A673 (cell line): ENCODE data around the gene IVNS1ABP. TPM values are rescaled to one million over a fixed set of nuclear protein-coding genes. Genes with fewer than 3 reads are reported as not detected.
A peak's percentile ranks its signal among the peaks of the same experiment; 100 is the strongest.

ENCODE experiments used
- BruUV-seq: library from RNA; stranded (reverse); fragments of 400-500 nt; replicated peaks from 2 replicates; lab custom pipeline; 2021; lab: Mats Ljungman, UMichigan
- CTCF ChIA-PET: fragments of 300-600 bp; sonication (Branson Sonifier 250); formaldehyde crosslinking; loops from one replicate; lab custom pipeline; 2022; ENCODE audit warnings: antibody characterized with exemption; lab: Charles Lee
- POLR2A ChIA-PET: fragments of 300-600 bp; sonication (Branson Sonifier 250); formaldehyde crosslinking; loops from one replicate; lab custom pipeline; 2022; ENCODE audit warnings: antibody characterized with exemption; ENCODE audit not compliant: low non-redundant PET; lab: Charles Lee
- DNase-seq: peaks from one replicate; pipeline ENCODE4 v3.0.0-alpha.2; 2015; ENCODE audit warnings: low spot score
- H3K27ac ChIP-seq: fragments of 200-600 bp; sonication (generic); 2 replicates; pipeline ENCODE4 v1.5.1; 2016; ENCODE audit warnings: mixed run types, low read depth, mild to moderate bottlenecking, mixed read lengths, antibody characterized with exemption, low read length; ENCODE audit not compliant: poor library complexity, severe bottlenecking
- H3K27me3 ChIP-seq: fragments of 200-600 bp; sonication (generic); replicated peaks from 2 replicates; pipeline ENCODE4 v1.6.1; 2017; ENCODE audit warnings: mixed run types, low read depth, mild to moderate bottlenecking, mixed read lengths, antibody characterized with exemption, low read length; ENCODE audit not compliant: insufficient read depth, poor library complexity
- H3K36me3 ChIP-seq: fragments of 200-600 bp; sonication (generic); 2 replicates; pipeline ENCODE4 v1.6.1; 2016; ENCODE audit warnings: mixed run types, mild to moderate bottlenecking, mixed read lengths, antibody characterized with exemption, low read length; ENCODE audit not compliant: insufficient read depth, poor library complexity, severe bottlenecking
- H3K4me1 ChIP-seq: fragments of 200-600 bp; sonication (generic); 2 replicates; pipeline ENCODE4 v1.6.1; 2017; ENCODE audit warnings: mixed run types, mild to moderate bottlenecking, mixed read lengths, antibody characterized with exemption, low read length; ENCODE audit not compliant: insufficient read depth, poor library complexity, severe bottlenecking
- H3K4me3 ChIP-seq: fragments of 200-600 bp; sonication (generic); 2 replicates; pipeline ENCODE4 v1.5.1; 2016; ENCODE audit warnings: low read depth, mixed run types, mild to moderate bottlenecking, mixed read lengths, low read length; ENCODE audit not compliant: poor library complexity, severe bottlenecking
- H3K9me3 ChIP-seq: fragments of 200-600 bp; sonication (generic); 2 replicates; pipeline ENCODE4 v1.6.1; 2016; ENCODE audit warnings: mixed run types, low read depth, mild to moderate bottlenecking, mixed read lengths, antibody characterized with exemption, low read length; ENCODE audit not compliant: poor library complexity, severe bottlenecking
- CTCF ChIP-seq: fragments of 300-800, 200-600 bp; sonication (generic); conservative IDR thresholded peaks from 2 replicates; pipeline ENCODE4 v1.5.1; 2017; ENCODE audit warnings: low read depth, mild to moderate bottlenecking, antibody characterized with exemption, low read length, moderate library complexity, mixed read lengths
- EZH2 ChIP-seq: fragments of 200-600 bp; sonication (generic); IDR thresholded peaks from 2 replicates; pipeline ENCODE4 v1.6.1; 2017; ENCODE audit warnings: borderline replicate concordance, low read depth, mild to moderate bottlenecking, mixed read lengths, antibody characterized with exemption, low read length; ENCODE audit not compliant: poor library complexity, severe bottlenecking
- intact Hi-C: fragments of 100-400 bp; cut with micrococcal nuclease; formaldehyde crosslinking; loops from one replicate; pipeline ENCODE4 v1.10.0; 2022; ENCODE audit not compliant: unreplicated experiment
- total RNA-seq: library from RNA; stranded (reverse); gene quantifications from 2 replicates; pipeline ENCODE4 v1.2.3, GENCODE V29; 2021

IVNS1ABP gene
- total RNA-seq, 1 experiment from 2014 or later = 221 TPM

- no TSS peak for BruUV-seq
- CTCF ChIA-PET = no interaction called here
- intact Hi-C loops = no loop called here
Measured at GRCh38 chr1:185328255-185328654, 11.2 kb upstream of the IVNS1ABP start.

GRCh38 chr1:185325413-185325812 lies 8.4 kb upstream of the IVNS1ABP start:
- no peaks in the 10 kb centered on the region for H3K36me3 ChIP-seq
- BruUV-seq = no TSS peak
- CTCF ChIA-PET = no interaction called here
- no peak overlapping the region for H3K27ac ChIP-seq
- H3K4me1 ChIP-seq = no peaks in the 10 kb centered on the region
- H3K9me3 ChIP-seq = no peaks in the 10 kb centered on the region
- no peak for TF ChIP-seq EZH2
- TF ChIP-seq CTCF = no peak
- peak; percentile 45 for DNase-seq
- POLR2A ChIA-PET = interaction anchor here (0.6 kb wide), 1 partner anchor 9 kb away, joined by 5 read pairs; the partner anchor contains the start of gene IVNS1ABP
- intact Hi-C loops = no loop called here
- no peak overlapping the region for H3K4me3 ChIP-seq
- H3K27me3 ChIP-seq = no peaks in the 10 kb centered on the region

More at GRCh38 chr1:185328255-185328654, 11.2 kb upstream of the IVNS1ABP start:
- H3K27me3 ChIP-seq = no peaks in the 10 kb centered on the region
- TF ChIP-seq CTCF (no peak), EZH2 (no peak)
- POLR2A ChIA-PET = no interaction called here
- DNase-seq = no peak
- no peaks in the 10 kb centered on the region for H3K4me1 ChIP-seq
- H3K9me3 ChIP-seq = no peaks in the 10 kb centered on the region
- no peaks in the 10 kb centered on the region for H3K36me3 ChIP-seq
- H3K27ac ChIP-seq = no peak overlapping the region
- no peak overlapping the region for H3K4me3 ChIP-seq

GRCh38 chr1:185324118-185324517 lies 7.1 kb upstream of the IVNS1ABP start:
- Histone ChIP-seq H3K27me3 (no peaks in the 10 kb centered on the region), H3K36me3 (no peaks in the 10 kb centered on the region), H3K27ac (no peak overlapping the region), H3K9me3 (no peaks in the 10 kb centered on the region), H3K4me3 (no peak overlapping the region), H3K4me1 (peaks cover 2% of the 10 kb centered on the region)
- no peak for TF ChIP-seq EZH2
- no peak for TF ChIP-seq CTCF
- ChIA-PET CTCF (no interaction called here), POLR2A (no interaction called here)
- intact Hi-C loops = no loop called here
- DNase-seq = no peak
- BruUV-seq = no TSS peak
